HepG2 (cell line): Measurements from ENCODE around the gene ZNF562. TPM values are rescaled to one million over a fixed set of nuclear protein-coding genes. Genes with fewer than 3 reads are reported as not detected.

Experiments
- ELF4 ChIP-seq: sonication (generic); formaldehyde crosslinking; IDR thresholded peaks from 2 replicates; pipeline ENCODE4 v1.5.0; 2020; ENCODE audit warnings: missing genetic modification reagents, mild to moderate bottlenecking, moderate library complexity, borderline replicate concordance
- HCFC1 ChIP-seq: fragments of 150-350 bp; IDR thresholded peaks from 2 replicates; pipeline ENCODE4 v1.6.1; 2014; ENCODE audit warnings: low read depth, low read length
- MED8 ChIP-seq: sonication (generic); formaldehyde crosslinking; IDR thresholded peaks from 2 replicates; pipeline ENCODE4 v1.8.1; 2023; ENCODE audit warnings: mild to moderate bottlenecking, missing genetic modification reagents; ENCODE audit not compliant: insufficient replicate concordance
- PRPF4 ChIP-seq: fragments of 200-400 bp; formaldehyde crosslinking; IDR thresholded peaks from 2 replicates; pipeline ENCODE4 v1.6.1; 2016; ENCODE audit warnings: low read length, low read depth; ENCODE audit not compliant: poor library complexity, severe bottlenecking
- PTBP1 ChIP-seq: fragments of 200-400 bp; formaldehyde crosslinking; IDR thresholded peaks from 2 replicates; pipeline ENCODE4 v1.6.1; 2018; ENCODE audit warnings: low read length, low read depth; ENCODE audit not compliant: poor library complexity, severe bottlenecking
- SP4 ChIP-seq: sonication (generic); formaldehyde crosslinking; IDR thresholded peaks from 2 replicates; pipeline ENCODE4 v1.8.1; 2023; ENCODE audit warnings: mild to moderate bottlenecking, missing genetic modification reagents
- TBX3 ChIP-seq: fragments of 450-650 bp; IDR thresholded peaks from 2 replicates; pipeline ENCODE4 v1.6.1; 2017; ENCODE audit warnings: antibody characterized with exemption, mild to moderate bottlenecking, inconsistent platforms, borderline replicate concordance
- ZNF12 ChIP-seq: sonication (generic); formaldehyde crosslinking; IDR thresholded peaks from 2 replicates; pipeline ENCODE4 v1.5.0; 2020; ENCODE audit warnings: missing genetic modification reagents
- ZNF496 ChIP-seq: sonication (generic); formaldehyde crosslinking; IDR thresholded peaks from 2 replicates; pipeline ENCODE4 v1.8.1; 2023; ENCODE audit warnings: mild to moderate bottlenecking, moderate library complexity, missing genetic modification reagents; ENCODE audit not compliant: insufficient replicate concordance
- ZNF501 ChIP-seq: sonication (generic); formaldehyde crosslinking; IDR thresholded peaks from 2 replicates; pipeline ENCODE4 v1.5.1; 2020; ENCODE audit warnings: mild to moderate bottlenecking, moderate library complexity, missing genetic modification reagents
- ZNF572 ChIP-seq: sonication (generic); formaldehyde crosslinking; IDR thresholded peaks from 2 replicates; pipeline ENCODE4 v1.5.1; 2020; ENCODE audit warnings: mild to moderate bottlenecking, missing genetic modification reagents
- ZSCAN29 ChIP-seq: sonication (generic); formaldehyde crosslinking; conservative IDR thresholded peaks from 2 replicates; pipeline ENCODE4 v1.4.0; 2020; ENCODE audit warnings: mild to moderate bottlenecking, missing genetic modification reagents
- polyA plus RNA-seq, 8 experiments: library from polyadenylated mRNA; depleted of rRNA in 3 of 8; stranded (reverse) in 7 of 8; unstranded in 1 of 8; fragments of >200 nt; fragmentation: Illumina TruSeq in 4 of 8; extraction: Trizol in 4 of 8; gene quantifications; 2 replicates each; pipeline versions ENCODE4 v1.2.1 to v1.2.3, GENCODE V29; 2011 to 2016; ENCODE audit warnings: low read depth in 4 of 8, missing spikeins in 1 of 8, mixed read lengths in 1 of 8; ENCODE audit not compliant: insufficient read depth in 1 of 8
- total RNA-seq, 5 experiments: library from RNA; depleted of rRNA; stranded (reverse); fragments of >200 nt; fragmentation: Illumina TruSeq; extraction: Trizol; gene quantifications; 2 replicates each; pipeline ENCODE4 v1.2.3, GENCODE V29; 2016; ENCODE audit warnings: low read depth in 1 of 5
- TF ChIP-seq, protein P1 (sequence below): sonication (generic); formaldehyde crosslinking; IDR thresholded peaks from 2 replicates; pipeline ENCODE4 v1.8.0; 2022; ENCODE audit warnings: missing genetic modification reagents, low read depth, mild to moderate bottlenecking, borderline replicate concordance
- TF ChIP-seq, protein P2 (sequence below): sonication (generic); formaldehyde crosslinking; IDR thresholded peaks from 2 replicates; pipeline ENCODE4 v1.4.0; 2020; ENCODE audit warnings: missing genetic modification reagents, borderline replicate concordance
- TF ChIP-seq, protein P3 (sequence below): sonication (generic); formaldehyde crosslinking; IDR thresholded peaks from 2 replicates; pipeline ENCODE4 v1.4.0; 2020; ENCODE audit warnings: mild to moderate bottlenecking, missing genetic modification reagents
- TF ChIP-seq, protein P4 (sequence below): IDR thresholded peaks from 2 replicates; pipeline ENCODE4 v1.6.1; 2018; ENCODE audit warnings: missing genetic modification reagents
- TF ChIP-seq, protein P5 (sequence below): sonication (generic); formaldehyde crosslinking; conservative IDR thresholded peaks from 2 replicates; pipeline ENCODE4 v1.8.0; 2022; ENCODE audit warnings: low read depth, missing genetic modification reagents
- TF ChIP-seq, protein P6 (sequence below): sonication (generic); formaldehyde crosslinking; IDR thresholded peaks from 2 replicates; pipeline ENCODE4 v1.8.0; 2022; ENCODE audit warnings: missing genetic modification reagents, mild to moderate bottlenecking, inconsistent platforms, borderline replicate concordance

ZNF562 gene
- total and polyA plus RNA-seq, 2 of the 13 experiments (the other 11 are each of a cell fraction or from before 2014, with no cell fraction given): 13.1 to 32.7 TPM

DNA sequence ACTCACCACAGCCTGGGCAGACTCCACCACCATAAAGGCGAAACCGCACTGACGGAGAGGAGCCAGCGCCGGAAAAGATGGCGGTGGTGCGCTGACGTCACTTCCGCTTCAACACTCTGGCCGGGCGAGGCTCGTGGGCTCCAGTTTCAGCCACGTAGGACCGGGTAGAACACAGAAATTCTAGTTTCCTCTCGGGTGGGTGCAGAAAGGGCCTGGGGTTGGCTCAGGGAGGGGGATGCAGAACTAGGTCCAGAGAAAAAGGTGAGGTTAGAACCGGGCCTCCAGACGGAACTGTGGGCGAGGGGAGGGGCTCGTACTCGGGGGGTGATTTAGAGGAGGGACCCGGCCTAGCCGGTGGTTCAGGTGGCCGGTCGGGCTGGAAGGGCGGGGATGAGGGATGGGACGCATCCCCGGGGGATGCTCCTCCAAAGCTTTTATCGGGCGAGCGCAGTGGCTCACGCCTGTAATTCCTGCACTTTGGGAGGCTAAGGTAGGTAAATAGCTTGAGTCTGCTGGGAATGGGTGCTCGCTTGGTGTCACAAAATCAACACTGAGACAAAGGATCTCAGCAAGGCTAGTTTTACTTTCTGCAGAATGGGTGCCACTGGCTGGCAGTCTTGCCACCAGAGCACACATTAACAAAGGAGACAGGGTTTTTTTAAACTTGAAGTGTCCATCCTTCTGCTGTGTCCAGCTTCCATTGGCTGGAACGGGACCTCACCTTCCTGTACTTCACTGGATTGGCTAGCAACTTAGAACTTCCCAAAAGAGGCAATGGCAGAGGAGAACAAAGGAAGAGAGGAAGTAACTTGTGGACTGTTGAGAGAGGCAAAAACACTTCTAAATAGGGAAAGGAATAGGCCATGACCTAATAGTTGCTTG lies 53.5 kb downstream of the ZNF562 start, which contains the start of gene ZNF561 (continued):
- no peak for TF ChIP-seq ZNF572 (CRISPR knock-in tag)
- no peak for TF ChIP-seq PTBP1
- TF ChIP-seq, protein P1, sequence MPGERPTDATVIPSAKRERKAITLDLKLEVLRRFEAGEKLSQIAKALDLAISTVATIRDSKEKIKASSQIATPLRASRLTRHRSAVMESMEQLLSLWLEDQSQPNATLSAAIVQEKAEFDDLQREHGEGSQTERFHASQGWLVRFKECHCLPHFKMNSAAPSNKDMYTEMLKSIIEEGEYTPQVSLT (CRISPR knock-in tag): no peak
- TF ChIP-seq MED8 (CRISPR knock-in tag): peak; percentile 14
- peak; percentile 93 for TF ChIP-seq ZNF501 (CRISPR knock-in tag)
- TF ChIP-seq HCFC1: peak; percentile 56
- no peak for TF ChIP-seq ZSCAN29
- TF ChIP-seq, protein P2, sequence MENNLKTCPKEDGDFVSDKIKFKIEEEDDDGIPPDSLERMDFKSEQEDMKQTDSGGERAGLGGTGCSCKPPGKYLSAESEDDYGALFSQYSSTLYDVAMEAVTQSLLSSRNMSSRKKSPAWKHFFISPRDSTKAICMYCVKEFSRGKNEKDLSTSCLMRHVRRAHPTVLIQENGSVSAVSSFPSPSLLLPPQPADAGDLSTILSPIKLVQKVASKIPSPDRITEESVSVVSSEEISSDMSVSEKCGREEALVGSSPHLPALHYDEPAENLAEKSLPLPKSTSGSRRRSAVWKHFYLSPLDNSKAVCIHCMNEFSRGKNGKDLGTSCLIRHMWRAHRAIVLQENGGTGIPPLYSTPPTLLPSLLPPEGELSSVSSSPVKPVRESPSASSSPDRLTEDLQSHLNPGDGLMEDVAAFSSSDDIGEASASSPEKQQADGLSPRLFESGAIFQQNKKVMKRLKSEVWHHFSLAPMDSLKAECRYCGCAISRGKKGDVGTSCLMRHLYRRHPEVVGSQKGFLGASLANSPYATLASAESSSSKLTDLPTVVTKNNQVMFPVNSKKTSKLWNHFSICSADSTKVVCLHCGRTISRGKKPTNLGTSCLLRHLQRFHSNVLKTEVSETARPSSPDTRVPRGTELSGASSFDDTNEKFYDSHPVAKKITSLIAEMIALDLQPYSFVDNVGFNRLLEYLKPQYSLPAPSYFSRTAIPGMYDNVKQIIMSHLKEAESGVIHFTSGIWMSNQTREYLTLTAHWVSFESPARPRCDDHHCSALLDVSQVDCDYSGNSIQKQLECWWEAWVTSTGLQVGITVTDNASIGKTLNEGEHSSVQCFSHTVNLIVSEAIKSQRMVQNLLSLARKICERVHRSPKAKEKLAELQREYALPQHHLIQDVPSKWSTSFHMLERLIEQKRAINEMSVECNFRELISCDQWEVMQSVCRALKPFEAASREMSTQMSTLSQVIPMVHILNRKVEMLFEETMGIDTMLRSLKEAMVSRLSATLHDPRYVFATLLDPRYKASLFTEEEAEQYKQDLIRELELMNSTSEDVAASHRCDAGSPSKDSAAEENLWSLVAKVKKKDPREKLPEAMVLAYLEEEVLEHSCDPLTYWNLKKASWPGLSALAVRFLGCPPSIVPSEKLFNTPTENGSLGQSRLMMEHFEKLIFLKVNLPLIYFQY (CRISPR knock-in tag): no peak; the same call in 1 of the 2 replicates
- TF ChIP-seq, protein P3, sequence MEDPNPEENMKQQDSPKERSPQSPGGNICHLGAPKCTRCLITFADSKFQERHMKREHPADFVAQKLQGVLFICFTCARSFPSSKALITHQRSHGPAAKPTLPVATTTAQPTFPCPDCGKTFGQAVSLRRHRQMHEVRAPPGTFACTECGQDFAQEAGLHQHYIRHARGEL (CRISPR knock-in tag): peak; percentile 11; the same call in 1 of the 2 replicates
- TF ChIP-seq ELF4 (CRISPR knock-in tag): peak; percentile 44; the same call in 1 of the 2 replicates
- TF ChIP-seq PRPF4: no peak
- TF ChIP-seq, protein P4, sequence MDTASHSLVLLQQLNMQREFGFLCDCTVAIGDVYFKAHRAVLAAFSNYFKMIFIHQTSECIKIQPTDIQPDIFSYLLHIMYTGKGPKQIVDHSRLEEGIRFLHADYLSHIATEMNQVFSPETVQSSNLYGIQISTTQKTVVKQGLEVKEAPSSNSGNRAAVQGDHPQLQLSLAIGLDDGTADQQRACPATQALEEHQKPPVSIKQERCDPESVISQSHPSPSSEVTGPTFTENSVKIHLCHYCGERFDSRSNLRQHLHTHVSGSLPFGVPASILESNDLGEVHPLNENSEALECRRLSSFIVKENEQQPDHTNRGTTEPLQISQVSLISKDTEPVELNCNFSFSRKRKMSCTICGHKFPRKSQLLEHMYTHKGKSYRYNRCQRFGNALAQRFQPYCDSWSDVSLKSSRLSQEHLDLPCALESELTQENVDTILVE (CRISPR knock-in tag): no peak
- no peak for TF ChIP-seq ZNF496
- TF ChIP-seq, protein P5, sequence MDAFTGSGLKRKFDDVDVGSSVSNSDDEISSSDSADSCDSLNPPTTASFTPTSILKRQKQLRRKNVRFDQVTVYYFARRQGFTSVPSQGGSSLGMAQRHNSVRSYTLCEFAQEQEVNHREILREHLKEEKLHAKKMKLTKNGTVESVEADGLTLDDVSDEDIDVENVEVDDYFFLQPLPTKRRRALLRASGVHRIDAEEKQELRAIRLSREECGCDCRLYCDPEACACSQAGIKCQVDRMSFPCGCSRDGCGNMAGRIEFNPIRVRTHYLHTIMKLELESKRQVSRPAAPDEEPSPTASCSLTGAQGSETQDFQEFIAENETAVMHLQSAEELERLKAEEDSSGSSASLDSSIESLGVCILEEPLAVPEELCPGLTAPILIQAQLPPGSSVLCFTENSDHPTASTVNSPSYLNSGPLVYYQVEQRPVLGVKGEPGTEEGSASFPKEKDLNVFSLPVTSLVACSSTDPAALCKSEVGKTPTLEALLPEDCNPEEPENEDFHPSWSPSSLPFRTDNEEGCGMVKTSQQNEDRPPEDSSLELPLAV: no peak
- peak; percentile 78 for TF ChIP-seq SP4 (CRISPR knock-in tag)
- TF ChIP-seq, protein P6, sequence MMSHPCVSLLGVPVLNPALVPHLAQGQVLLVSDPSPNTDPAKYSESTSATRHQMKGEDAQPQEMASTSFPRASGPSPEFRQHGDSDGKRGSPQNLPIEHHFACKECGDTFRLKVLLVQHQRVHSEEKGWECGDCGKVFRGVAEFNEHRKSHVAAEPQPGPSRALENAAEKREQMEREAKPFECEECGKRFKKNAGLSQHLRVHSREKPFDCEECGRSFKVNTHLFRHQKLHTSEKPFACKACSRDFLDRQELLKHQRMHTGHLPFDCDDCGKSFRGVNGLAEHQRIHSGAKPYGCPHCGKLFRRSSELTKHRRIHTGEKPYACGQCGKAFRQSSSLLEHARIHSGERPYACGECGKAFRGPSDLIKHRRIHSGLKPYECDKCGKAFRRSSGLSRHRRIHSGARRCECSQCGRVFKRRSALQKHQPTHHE (CRISPR knock-in tag): no peak; the same call in 1 of the 2 replicates
- no peak for TF ChIP-seq ZNF12 (CRISPR knock-in tag)
- no peak for TF ChIP-seq TBX3
